Gastroesophageal sphincter (tissue), 4 donors: Measurements from ENCODE around the gene PDE1C. TPM values are rescaled to one million over a fixed set of nuclear protein-coding genes. Genes with fewer than 3 reads are reported as not detected.

ENCODE experiments used
- ATAC-seq: fragments of 150-250 bp; one replicate; pipeline ENCODE4 v1.9.1; 2016; ENCODE audit warnings: mild to moderate bottlenecking, moderate library complexity
- H3K27ac ChIP-seq, 4 donors: fragments of 200-600 bp; sonication (generic) in 3 of 4; 1 replicate in 3 of 4; 2 replicates in 1 of 4; pipeline ENCODE4 v1.5.1; 2016 to 2019
- H3K27me3 ChIP-seq: fragments of 200-600 bp; sonication (generic); one replicate; pipeline ENCODE4 v1.5.1; 2019
- H3K36me3 ChIP-seq, 2 donors: fragments of 200-600 bp; sonication (generic); one replicate each; pipeline ENCODE4 v1.5.1; 2019; ENCODE audit warnings: control low read depth in 1 of 2
- H3K4me1 ChIP-seq, 3 donors: fragments of 200-600 bp; sonication (generic); 1 replicate in 2 of 3; 2 replicates in 1 of 3; pipeline ENCODE4 v1.5.1; 2016 to 2019; ENCODE audit warnings: control low read depth in 2 of 3
- H3K4me3 ChIP-seq, 2 donors: fragments of 200-600 bp; sonication (generic); one replicate each; pipeline ENCODE4 v1.5.1; 2019; ENCODE audit warnings: mild to moderate bottlenecking in 1 of 2, moderate library complexity in 1 of 2
- H3K9me3 ChIP-seq, 3 donors: fragments of 200-600 bp; sonication (generic); one replicate each; pipeline ENCODE4 v1.5.1; 2017 to 2019; ENCODE audit warnings: control low read depth in 2 of 3
- CTCF ChIP-seq, 4 experiments: fragments of 200-600 bp in 2 of 4; fragments of 450-650 bp in 2 of 4; sonication (generic) in 1 of 4; IDR thresholded peaks; one replicate each; pipeline ENCODE4 v1.5.1; 2017 to 2019; ENCODE audit warnings: antibody characterized with exemption in 4 of 4, mild to moderate bottlenecking in 2 of 4, moderate library complexity in 2 of 4
- EP300 ChIP-seq: sonication (generic); formaldehyde crosslinking; IDR thresholded peaks from one replicate; pipeline ENCODE4 v1.6.1; 2017; ENCODE audit warnings: antibody characterized with exemption, mild to moderate bottlenecking
- POLR2A ChIP-seq, 2 donors: fragments of 450-650 bp; IDR thresholded peaks; one replicate each; pipeline ENCODE4 v1.6.1; 2017; ENCODE audit warnings: antibody characterized with exemption in 2 of 2, mild to moderate bottlenecking in 2 of 2, moderate library complexity in 1 of 2
- POLR2AphosphoS5 ChIP-seq: sonication (generic); formaldehyde crosslinking; IDR thresholded peaks from one replicate; pipeline ENCODE4 v1.6.1; 2017; ENCODE audit warnings: antibody characterized with exemption
- WGBS, 2 donors: methylation state at CpG; one replicate each; pipeline ENCODE4 v1.1.5; 2018; ENCODE audit warnings: low coverage in 1 of 2; 5-methylcytosine and 5-hydroxymethylcytosine counted together
- total RNA-seq, 4 donors: library from RNA; depleted of rRNA; stranded (reverse); fragments of >200 nt; gene quantifications; one replicate each; pipeline ENCODE4 v1.1.0, GENCODE V29; 2016

The PDE1C gene
- total RNA-seq, 4 donors from 2014 or later, result 17.2 to 28.8 (median 21.7) TPM

GRCh38 chr7:31948029-31948428 lies 122.2 kb downstream of the PDE1C start:
- Histone ChIP-seq H3K4me1 (peaks cover 0 to 17% (median 7%) of the 10 kb centered on the region in 3 donors), H3K27me3 (no peaks in the 10 kb centered on the region), H3K4me3 (no peak overlapping the region), H3K9me3 (peaks cover 0 to 15% (median 0%) of the 10 kb centered on the region in 3 donors), H3K27ac (peak overlapping the region; percentile 21 to 74 (median 64)), H3K36me3 (no peaks in the 10 kb centered on the region)
- WGBS, 2 donors, result 23 to 33% methylated on average over 1 of the region's 1 CpG
- TF ChIP-seq POLR2AphosphoS5, result peak; percentile 68
- no peak for TF ChIP-seq EP300
- ATAC-seq, result peak; percentile 88

DNA sequence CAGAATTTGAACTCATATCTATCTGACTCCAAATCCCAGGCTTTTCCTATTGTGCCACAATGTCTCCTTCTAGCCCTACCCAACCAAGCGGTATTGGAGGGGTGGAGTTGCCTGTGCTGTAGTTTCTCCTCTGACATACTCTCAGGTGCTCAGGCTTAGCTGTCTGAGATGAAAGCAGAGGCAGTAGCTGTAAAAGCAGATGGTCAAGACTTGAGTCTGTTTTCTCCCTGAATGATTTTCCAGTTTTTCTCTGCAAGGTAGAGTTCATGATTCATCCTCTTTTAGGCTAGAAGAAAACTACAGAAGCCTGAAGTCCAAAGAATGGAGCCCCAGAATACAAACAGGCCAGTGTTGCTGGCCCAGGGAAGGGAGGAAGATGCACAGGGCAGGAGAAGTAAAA lies 130.0 kb downstream of the PDE1C start:
- no peaks in the 10 kb centered on the region for H3K9me3 ChIP-seq
- H3K27ac ChIP-seq, result no peak overlapping the region
- no peaks in the 10 kb centered on the region for H3K36me3 ChIP-seq
- H3K4me3 ChIP-seq, result no peak overlapping the region
- TF ChIP-seq EP300 (no peak), CTCF (IDR thresholded peaks at IDR 0.05) (no peak), POLR2A (IDR thresholded peaks at IDR 0.05) (no peak), POLR2AphosphoS5 (no peak)
- no peaks in the 10 kb centered on the region for H3K27me3 ChIP-seq
- WGBS, 2 donors, result 80% methylated on average over 1 of the region's 1 CpG
- H3K4me1 ChIP-seq, result peaks cover 0 to under 1% (median 0%) of the 10 kb centered on the region in 3 donors
- ATAC-seq, result no peak

- no peak overlapping the region for H3K4me3 ChIP-seq
- no peaks in the 10 kb centered on the region for H3K9me3 ChIP-seq
- no peaks in the 10 kb centered on the region for H3K27me3 ChIP-seq
- TF ChIP-seq POLR2AphosphoS5, result no peak
- TF ChIP-seq POLR2A (IDR thresholded peaks at IDR 0.05), result no peak
- TF ChIP-seq CTCF (IDR thresholded peaks at IDR 0.05), result no peak
- no peak for TF ChIP-seq EP300
- H3K36me3 ChIP-seq, result no peaks in the 10 kb centered on the region
- no peak overlapping the region for H3K27ac ChIP-seq
- ATAC-seq, result no peak
- WGBS, 2 donors, result 63 to 81% methylated on average over 3 of the region's 3 CpGs
- H3K4me1 ChIP-seq, result peaks cover 0 to 6% (median 2%) of the 10 kb centered on the region in 3 donors
Measured at GRCh38 chr7:31939076-31939475, 131.1 kb downstream of the PDE1C start.

DNA sequence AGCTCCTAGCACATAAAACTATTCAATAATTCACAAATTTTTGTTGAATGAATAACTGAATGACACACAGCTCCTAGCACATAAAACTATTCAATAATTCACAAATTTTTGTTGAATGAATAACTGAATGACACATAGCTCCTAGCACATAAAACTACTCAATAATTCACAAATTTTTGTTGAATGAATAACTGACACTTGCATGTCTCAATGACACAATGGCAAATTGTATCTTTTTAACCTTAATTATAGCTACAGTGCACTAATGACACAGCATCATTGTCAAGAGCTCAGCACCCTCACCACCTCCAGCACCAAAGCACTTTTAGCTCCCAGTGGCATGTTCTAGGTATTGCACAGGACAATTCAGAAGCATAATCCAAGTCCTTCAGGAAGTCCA lies 131.6 kb downstream of the PDE1C start:
- no peaks in the 10 kb centered on the region for H3K27me3 ChIP-seq
- TF ChIP-seq POLR2AphosphoS5 (no peak), CTCF (IDR thresholded peaks at IDR 0.05) (peak in 2 of 4 experiments; percentile 8 to 10)
- H3K36me3 ChIP-seq, result no peaks in the 10 kb centered on the region
- H3K4me1 ChIP-seq, result peaks cover 0 to 8% (median 2%) of the 10 kb centered on the region in 3 donors
- ATAC-seq, result no peak
- no peak overlapping the region for H3K4me3 ChIP-seq
- H3K9me3 ChIP-seq, result no peaks in the 10 kb centered on the region
- no peak overlapping the region for H3K27ac ChIP-seq

- TF ChIP-seq EP300, result no peak
- no peak for TF ChIP-seq POLR2A (IDR thresholded peaks at IDR 0.05)
- no peak for TF ChIP-seq CTCF (IDR thresholded peaks at IDR 0.05)
- TF ChIP-seq POLR2AphosphoS5, result no peak
- Histone ChIP-seq H3K9me3 (no peaks in the 10 kb centered on the region), H3K36me3 (no peaks in the 10 kb centered on the region), H3K4me1 (peaks cover 0 to 8% (median 2%) of the 10 kb centered on the region in 3 donors), H3K4me3 (no peak overlapping the region), H3K27me3 (no peaks in the 10 kb centered on the region), H3K27ac (no peak overlapping the region)
- no peak for ATAC-seq
Measured at GRCh38 chr7:31937982-31938381, 132.2 kb downstream of the PDE1C start.
